K562 (cell line): ENCODE data around the gene CD82. TPM values are rescaled to one million over a fixed set of nuclear protein-coding genes. Genes with fewer than 3 reads are reported as not detected.

Source experiments
- C11orf30 ChIP-seq: fragments of 450-650 bp; IDR thresholded peaks from 2 replicates; pipeline ENCODE4 v1.6.1; 2016; ENCODE audit warnings: low read depth, mild to moderate bottlenecking
- DMBX1 ChIP-seq: fragments of 250-450 bp; sonication (Bioruptor Pico); IDR thresholded peaks from 2 replicates; pipeline ENCODE4 v1.8.0; 2022; ENCODE audit warnings: inconsistent platforms, mild to moderate bottlenecking, moderate library complexity, borderline replicate concordance
- GTF2B ChIP-seq: IDR thresholded peaks from 2 replicates; pipeline ENCODE4 v1.6.1; 2011; ENCODE audit not compliant: insufficient read length; ENCODE audit errors: extremely low read depth
- HNRNPL ChIP-seq: fragments of 200-400 bp; formaldehyde crosslinking; IDR thresholded peaks from 2 replicates; pipeline ENCODE4 v1.6.1; 2017; ENCODE audit warnings: low read depth, mild to moderate bottlenecking, low read length
- MED1 ChIP-seq: sonication (generic); formaldehyde crosslinking; IDR thresholded peaks from 2 replicates; pipeline ENCODE4 v1.8.1; 2023; ENCODE audit warnings: missing genetic modification reagents, borderline replicate concordance
- NR4A1 ChIP-seq, 2 experiments: fragments of 250-450 bp in 1 of 2; fragments of 450-650 bp in 1 of 2; sonication (Bioruptor Pico) in 1 of 2; IDR thresholded peaks; 2 replicates each; pipeline versions ENCODE4 v1.4.0 to v1.6.1; 2016 to 2020; ENCODE audit warnings: mild to moderate bottlenecking in 2 of 2, missing compliant biosample characterization in 1 of 2, missing genetic modification characterization in 1 of 2, moderate library complexity in 1 of 2
- OTX1 ChIP-seq: fragments of 450-650 bp; formaldehyde crosslinking; IDR thresholded peaks from 2 replicates; pipeline ENCODE4 v1.4.0; 2022; ENCODE audit warnings: mild to moderate bottlenecking
- PCBP1 ChIP-seq: fragments of 200-400 bp; formaldehyde crosslinking; IDR thresholded peaks from 2 replicates; pipeline ENCODE4 v1.6.1; 2018; ENCODE audit warnings: mild to moderate bottlenecking, low read depth, low read length; ENCODE audit not compliant: poor library complexity, severe bottlenecking
- PURB ChIP-seq: sonication (generic); formaldehyde crosslinking; IDR thresholded peaks from 2 replicates; pipeline ENCODE4 v1.9.0; 2021; ENCODE audit warnings: low read depth, mild to moderate bottlenecking, missing genetic modification reagents
- RBM15 ChIP-seq: fragments of 200-400 bp; formaldehyde crosslinking; IDR thresholded peaks from 2 replicates; pipeline ENCODE4 v1.6.1; 2018; ENCODE audit warnings: mild to moderate bottlenecking, low read length, moderate library complexity; ENCODE audit not compliant: insufficient read depth
- STAT6 ChIP-seq: sonication (generic); formaldehyde crosslinking; IDR thresholded peaks from 2 replicates; pipeline ENCODE4 v1.8.1; 2023; ENCODE audit warnings: mild to moderate bottlenecking, missing genetic modification reagents
- TARDBP ChIP-seq: fragments of 450-650 bp; IDR thresholded peaks from 2 replicates; pipeline ENCODE4 v1.6.1; 2016
- TFAP4 ChIP-seq: sonication (generic); formaldehyde crosslinking; IDR thresholded peaks from 2 replicates; pipeline ENCODE4 v1.8.0; 2022; ENCODE audit warnings: missing genetic modification reagents, mild to moderate bottlenecking, moderate library complexity, borderline replicate concordance
- ZBTB2 ChIP-seq: fragments of 450-650 bp; IDR thresholded peaks from 2 replicates; pipeline ENCODE4 v1.6.1; 2016; ENCODE audit warnings: antibody characterized with exemption
- ZNF121 ChIP-seq: sonication (generic); formaldehyde crosslinking; conservative IDR thresholded peaks from 2 replicates; pipeline ENCODE4 v1.8.0; 2022; ENCODE audit warnings: missing genetic modification reagents
- ZNF316 ChIP-seq: fragments of 450-650 bp; IDR thresholded peaks from 2 replicates; pipeline ENCODE4 v1.6.1; 2016
- ZNF507 ChIP-seq: conservative IDR thresholded peaks from 2 replicates; pipeline ENCODE4 v1.6.1; 2017; ENCODE audit warnings: missing genetic modification characterization, missing compliant biosample characterization
- ZNF586 ChIP-seq: fragments of 450-650 bp; formaldehyde crosslinking; conservative IDR thresholded peaks from 2 replicates; pipeline ENCODE4 v1.4.0; 2020; ENCODE audit warnings: mild to moderate bottlenecking, moderate library complexity
- polyA plus RNA-seq, 8 experiments: library from polyadenylated mRNA; depleted of rRNA in 4 of 8; stranded (reverse) in 5 of 8; unstranded in 3 of 8; fragments of >200 nt; fragmentation: Nextera tagmentation in 2 of 8; fragmentation: Illumina TruSeq in 1 of 8; extraction: Ambion mirVana in 2 of 8; extraction: Trizol in 1 of 8; gene quantifications; 2 replicates each; pipeline versions ENCODE4 v1.2.1 to v1.2.3, GENCODE V29; 2011 to 2014; ENCODE audit warnings: inconsistent platforms in 1 of 8, missing spikeins in 1 of 8
- total RNA-seq, 7 experiments: library from RNA; depleted of rRNA in 6 of 7; stranded (reverse); fragments of >200 nt in 6 of 7; fragmentation: Illumina TruSeq in 2 of 7; extraction: Trizol in 2 of 7; gene quantifications; 2 replicates each; pipeline versions ENCODE4 v1.2.1 to v1.2.3, GENCODE V29; 2011 to 2021; ENCODE audit warnings: low replicate concordance in 1 of 7
- TF ChIP-seq, protein P1 (sequence below): fragments of 450-650 bp; formaldehyde crosslinking; IDR thresholded peaks from 2 replicates; pipeline ENCODE4 v1.4.0; 2020; ENCODE audit warnings: mild to moderate bottlenecking, mixed read lengths

CD82 gene
- total and polyA plus RNA-seq, 9 of the 15 experiments (the other 6 are each of a cell fraction or from before 2014, with no cell fraction given) = 0.27 to 9.4 (median 3.0) TPM

DNA sequence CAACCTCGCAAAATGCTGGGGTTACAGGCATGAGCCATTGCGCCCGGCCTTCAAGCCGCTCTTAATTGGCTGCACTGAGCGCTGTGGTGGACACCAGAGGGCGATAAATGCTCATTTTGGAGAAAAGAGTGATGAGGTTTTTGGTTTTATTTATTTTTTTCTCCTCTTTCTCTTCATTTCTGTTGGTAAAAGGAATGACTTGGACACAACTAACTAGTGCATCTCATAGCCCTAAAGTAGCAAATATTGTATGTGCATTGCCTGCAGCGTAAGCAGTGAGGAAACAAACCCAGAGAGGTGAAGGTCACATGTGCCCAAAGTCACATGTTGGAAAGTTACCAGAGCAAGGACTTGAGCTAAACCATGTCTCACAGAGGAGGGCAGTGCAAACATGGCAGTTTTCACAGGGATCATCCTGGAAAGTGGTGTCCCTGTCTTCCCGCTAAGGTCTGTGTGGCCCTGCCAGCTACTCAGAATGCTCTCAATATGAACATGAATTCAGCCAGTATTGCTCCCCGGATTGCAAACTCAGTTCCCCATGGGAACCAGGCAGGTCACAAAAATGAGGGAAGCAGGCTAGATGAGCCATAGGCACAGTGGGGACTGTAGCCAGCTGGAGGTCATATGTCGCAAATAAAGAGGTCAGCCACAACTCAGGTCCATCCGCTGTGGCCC is 8.6 kb upstream of the CD82 start (continued):
- no peak for TF ChIP-seq GTF2B
- TF ChIP-seq PCBP1 = no peak
- TF ChIP-seq ZNF121 (CRISPR knock-in tag) = no peak
- no peak for TF ChIP-seq PURB
- 0 out of 2 replicates have a peak, but pooled peaks have one; percentile 21 for TF ChIP-seq TFAP4 (CRISPR knock-in tag)
- TF ChIP-seq NR4A1 (CRISPR knock-in tag; IDR thresholded peaks at IDR 0.05) = no peak
- TF ChIP-seq NR4A1 (tag; IDR thresholded peaks at IDR 0.05) = 0 out of 2 replicates have a peak, but pooled peaks have one; percentile 33
- no peak for TF ChIP-seq MED1 (CRISPR knock-in tag)
- TF ChIP-seq OTX1 (CRISPR knock-in tag) = no peak
- TF ChIP-seq, protein P1, sequence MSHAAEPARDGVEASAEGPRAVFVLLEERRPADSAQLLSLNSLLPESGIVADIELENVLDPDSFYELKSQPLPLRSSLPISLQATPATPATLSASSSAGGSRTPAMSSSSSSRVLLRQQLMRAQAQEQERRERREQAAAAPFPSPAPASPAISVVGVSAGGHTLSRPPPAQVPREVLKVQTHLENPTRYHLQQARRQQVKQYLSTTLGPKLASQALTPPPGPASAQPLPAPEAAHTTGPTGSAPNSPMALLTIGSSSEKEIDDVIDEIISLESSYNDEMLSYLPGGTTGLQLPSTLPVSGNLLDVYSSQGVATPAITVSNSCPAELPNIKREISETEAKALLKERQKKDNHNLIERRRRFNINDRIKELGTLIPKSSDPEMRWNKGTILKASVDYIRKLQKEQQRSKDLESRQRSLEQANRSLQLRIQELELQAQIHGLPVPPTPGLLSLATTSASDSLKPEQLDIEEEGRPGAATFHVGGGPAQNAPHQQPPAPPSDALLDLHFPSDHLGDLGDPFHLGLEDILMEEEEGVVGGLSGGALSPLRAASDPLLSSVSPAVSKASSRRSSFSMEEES (CRISPR knock-in tag) = peak; percentile 25; the same call in 1 of the 2 replicates
- TF ChIP-seq ZNF586 (CRISPR knock-in tag) = no peak
- no peak for TF ChIP-seq ZNF316
- TF ChIP-seq ZNF507 = no peak
- no peak for TF ChIP-seq RBM15
- 0 out of 2 replicates have a peak, but pooled peaks have one; percentile 25 for TF ChIP-seq DMBX1 (CRISPR knock-in tag)
- TF ChIP-seq ZBTB2 = no peak
- TF ChIP-seq HNRNPL = no peak
- TF ChIP-seq C11orf30 = no peak
- no peak for TF ChIP-seq STAT6 (CRISPR knock-in tag)
- no peak for TF ChIP-seq TARDBP
